ENCODE data around the gene GPR25.

The GPR25 gene

GRCh38 chr1:200869376-200869752 is 3.4 kb upstream of the GPR25 start:
- POLR2A ChIA-PET, result no interaction called here
- DNase-seq (ENCODE audit: low read depth, low spot score), result no peak
- TF ChIP-seq CTCF (IDR thresholded peaks at IDR 0.05; ENCODE audit: insufficient read depth, low read length, missing control alignments), result no peak
- CTCF ChIA-PET, result interaction anchor here (1.0 kb wide), 1 partner anchor 10 kb away, joined by 5 read pairs; no protein-coding TSS in a partner anchor
- no peak overlapping the region for H3K4me3 ChIP-seq (ENCODE audit: low read depth, low read length)

- CTCF ChIA-PET, result interaction anchor here (1.0 kb wide), 1 partner anchor 10 kb away, joined by 5 read pairs; no protein-coding TSS in a partner anchor
- POLR2A ChIA-PET, result no interaction called here
- DNase-seq (ENCODE audit: low read depth, low spot score), result no peak
- no peak overlapping the region for H3K4me3 ChIP-seq (ENCODE audit: low read depth, low read length)
- TF ChIP-seq CTCF (IDR thresholded peaks at IDR 0.05; ENCODE audit: insufficient read depth, low read length, missing control alignments), result no peak
These were observed 2.9 kb upstream of the GPR25 start for GRCh38 chr1:200869753-200870391.

GRCh38 chr1:200873116-200873670 is 412 bp downstream of the GPR25 start:
- H3K4me3 ChIP-seq (ENCODE audit: low read depth, low read length), result peak overlapping the region; percentile 27
- POLR2A ChIA-PET, result interaction anchor here (0.6 kb wide), 1 partner anchor 245 kb away, joined by 4 read pairs; no protein-coding TSS in a partner anchor
- TF ChIP-seq CTCF (IDR thresholded peaks at IDR 0.05; ENCODE audit: insufficient read depth, low read length, missing control alignments), result no peak
- CTCF ChIA-PET, result no interaction called here
- DNase-seq (ENCODE audit: low read depth, low spot score), result no peak

- peak overlapping the region; percentile 27 for H3K4me3 ChIP-seq (ENCODE audit: low read depth, low read length)
- no peak for DNase-seq (ENCODE audit: low read depth, low spot score)
- no peak for TF ChIP-seq CTCF (IDR thresholded peaks at IDR 0.05; ENCODE audit: insufficient read depth, low read length, missing control alignments)
- ChIA-PET CTCF (interaction anchor here (0.6 kb wide), 1 partner anchor 64 kb away, joined by 3 read pairs; no protein-coding TSS in a partner anchor), POLR2A (interaction anchor here (0.6 kb wide), 1 partner anchor 246 kb away, joined by 4 read pairs; no protein-coding TSS in a partner anchor)
These were observed 1.1 kb downstream of the GPR25 start for GRCh38 chr1:200873671-200874397.

GRCh38 chr1:200874694-200875093 is 1.9 kb downstream of the GPR25 start:
- TF ChIP-seq CTCF (IDR thresholded peaks at IDR 0.05; ENCODE audit: insufficient read depth, low read length, missing control alignments), result no peak
- ChIA-PET CTCF (interaction anchor here (0.6 to 3.0 kb wide), 2 partner anchors 16 to 65 kb away, joined by 3 to 10 read pairs; no protein-coding TSS in a partner anchor), POLR2A (no interaction called here)
- H3K4me3 ChIP-seq (ENCODE audit: low read depth, low read length), result no peak overlapping the region
- DNase-seq (ENCODE audit: low read depth, low spot score), result no peak

GRCh38 chr1:200875416-200875815 is 2.6 kb downstream of the GPR25 start:
- no peak for DNase-seq (ENCODE audit: low read depth, low spot score)
- H3K4me3 ChIP-seq (ENCODE audit: low read depth, low read length), result no peak overlapping the region
- CTCF ChIA-PET, result interaction anchor here (1.0 to 3.0 kb wide), 2 partner anchors 15 to 253 kb away, joined by 5 to 10 read pairs; no protein-coding TSS in a partner anchor
- POLR2A ChIA-PET, result no interaction called here
- no peak for TF ChIP-seq CTCF (IDR thresholded peaks at IDR 0.05; ENCODE audit: insufficient read depth, low read length, missing control alignments)
